Common myeloid progenitor, CD34-positive (primary cell): ENCODE measurements around the gene CCDC85C.

Experiments
- CTCF ChIA-PET: fragments of 350-600 bp; sonication (Branson Sonifier 250); formaldehyde crosslinking; loops from one replicate; lab custom pipeline; 2021; ENCODE audit warnings: antibody characterized with exemption; lab: Charles Lee
- POLR2A ChIA-PET: fragments of 350-600 bp; sonication (Branson Sonifier 250); formaldehyde crosslinking; loops from one replicate; lab custom pipeline; 2021; ENCODE audit warnings: antibody characterized with exemption; lab: Charles Lee
- DNase-seq, 3 donors: peaks; one replicate each; pipeline versions ENCODE4 v3.0.0 to v3.0.0-alpha.2; 2013
- H3K27ac ChIP-seq, 2 experiments: 1 replicate in 1 of 2; 2 replicates in 1 of 2; pipeline ENCODE4 v1.7.0; 2013; ENCODE audit warnings: inconsistent platforms in 2 of 2, low read length in 2 of 2, mild to moderate bottlenecking in 2 of 2, low read depth in 1 of 2, moderate library complexity in 1 of 2; ENCODE audit not compliant: severe bottlenecking in 2 of 2, insufficient read depth in 1 of 2, poor library complexity in 1 of 2
- H3K27me3 ChIP-seq, 5 experiments: replicated peaks in 2 of 5; 1 replicate in 3 of 5; 2 replicates in 2 of 5; pipeline versions ENCODE4 v1.6.1 to v1.7.0; 2013; ENCODE audit warnings: low read length in 4 of 5, mild to moderate bottlenecking in 2 of 5, moderate library complexity in 2 of 5, inconsistent platforms in 1 of 5; ENCODE audit not compliant: insufficient read depth in 5 of 5, control insufficient read depth in 4 of 5
- H3K36me3 ChIP-seq, 4 experiments: 1 replicate in 2 of 4; 2 replicates in 2 of 4; pipeline versions ENCODE4 v1.6.1 to v1.7.0; 2013; ENCODE audit warnings: low read length in 3 of 4, control low read depth in 1 of 4, mild to moderate bottlenecking in 1 of 4; ENCODE audit not compliant: control insufficient read depth in 4 of 4, insufficient read depth in 4 of 4
- H3K4me1 ChIP-seq, 4 experiments: 1 replicate in 3 of 4; 2 replicates in 1 of 4; pipeline versions ENCODE4 v1.6.1 to v1.7.1; 2013; ENCODE audit warnings: low read length in 3 of 4, mild to moderate bottlenecking in 3 of 4, control low read depth in 1 of 4, inconsistent platforms in 1 of 4, moderate library complexity in 1 of 4; ENCODE audit not compliant: control insufficient read depth in 4 of 4, insufficient read depth in 4 of 4; ENCODE audit errors: control extremely low read depth in 1 of 4
- H3K4me3 ChIP-seq, 7 experiments: 1 replicate in 4 of 7; 2 replicates in 3 of 7; pipeline versions ENCODE4 v1.5.1 to v1.7.0; 2013; ENCODE audit warnings: mild to moderate bottlenecking in 7 of 7, low read length in 6 of 7, moderate library complexity in 6 of 7, inconsistent platforms in 2 of 7, low read depth in 2 of 7, control low read depth in 1 of 7; ENCODE audit not compliant: insufficient read depth in 4 of 7, control insufficient read depth in 1 of 7; ENCODE audit errors: extremely low read depth in 1 of 7
- H3K9me3 ChIP-seq, 5 experiments: 1 replicate in 4 of 5; 2 replicates in 1 of 5; pipeline versions ENCODE4 v1.6.1 to v1.7.1; 2013; ENCODE audit warnings: low read length in 4 of 5, mild to moderate bottlenecking in 2 of 5, inconsistent platforms in 1 of 5, low read depth in 1 of 5, moderate library complexity in 1 of 5; ENCODE audit not compliant: control insufficient read depth in 4 of 5, insufficient read depth in 2 of 5; ENCODE audit errors: control extremely low read depth in 1 of 5
- WGBS: methylation state at CpG from one replicate; pipeline ENCODE4 v1.1.5; 2013; ENCODE audit not compliant: insufficient coverage; 5-methylcytosine and 5-hydroxymethylcytosine counted together

The CCDC85C gene

DNA sequence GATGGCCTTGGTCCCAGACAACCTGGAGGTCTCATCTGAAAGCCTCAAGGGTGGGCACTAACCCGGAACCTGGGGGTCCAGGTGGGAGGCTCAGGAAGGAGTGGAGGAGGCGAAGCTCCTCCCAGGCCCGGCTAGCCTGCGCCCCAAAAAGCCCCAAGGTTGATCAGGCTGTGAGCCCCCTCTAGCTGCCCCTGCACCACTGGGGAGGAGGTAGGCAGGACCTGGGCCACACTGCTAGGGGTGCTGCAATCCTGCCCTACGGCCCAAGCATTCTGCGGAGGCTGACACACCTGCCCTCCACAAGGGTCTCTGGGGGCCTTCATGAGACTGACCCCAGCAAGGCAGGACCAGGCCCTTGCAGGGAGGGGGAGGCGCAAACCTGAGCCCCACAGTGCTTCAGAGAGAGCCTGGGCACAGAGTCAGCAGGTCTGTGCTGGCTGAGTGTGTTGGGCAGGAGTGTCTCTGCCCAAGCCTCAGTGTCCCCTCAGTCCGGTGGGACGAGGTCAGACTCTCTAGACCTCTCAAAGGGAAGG, 51.9 kb downstream of the CCDC85C start:
- H3K27ac ChIP-seq = no peak overlapping the region
- no peaks in the 10 kb centered on the region for H3K9me3 ChIP-seq
- ChIA-PET CTCF (interaction anchor here (1.3 kb wide), 1 partner anchor 19 kb away, joined by 3 read pairs; no protein-coding TSS in a partner anchor), POLR2A (no interaction called here)
- H3K36me3 ChIP-seq = no peaks in the 10 kb centered on the region
- peaks cover 0 to 1% (median 0%) of the 10 kb centered on the region in 5 experiments for H3K27me3 ChIP-seq
- 90% methylated on average over 6 of the region's 9 CpGs for WGBS
- no peak overlapping the region for H3K4me3 ChIP-seq
- no peak for DNase-seq
- H3K4me1 ChIP-seq = no peaks in the 10 kb centered on the region

- Histone ChIP-seq H3K27ac (no peak overlapping the region), H3K36me3 (no peaks in the 10 kb centered on the region), H3K27me3 (peaks cover 0 to 1% (median 0%) of the 10 kb centered on the region in 5 experiments), H3K4me3 (no peak overlapping the region), H3K4me1 (no peaks in the 10 kb centered on the region), H3K9me3 (no peaks in the 10 kb centered on the region)
- ChIA-PET POLR2A (no interaction called here), CTCF (interaction anchor here (1.3 kb wide), 2 partner anchors 18 to 77 kb away, joined by 3 to 5 read pairs; no protein-coding TSS in a partner anchor)
- DNase-seq = no peak
- WGBS = 88% methylated on average over 11 of the region's 11 CpGs
Observed at GRCh38 chr14:99551034-99551922, 52.7 kb downstream of the CCDC85C start.

DNA sequence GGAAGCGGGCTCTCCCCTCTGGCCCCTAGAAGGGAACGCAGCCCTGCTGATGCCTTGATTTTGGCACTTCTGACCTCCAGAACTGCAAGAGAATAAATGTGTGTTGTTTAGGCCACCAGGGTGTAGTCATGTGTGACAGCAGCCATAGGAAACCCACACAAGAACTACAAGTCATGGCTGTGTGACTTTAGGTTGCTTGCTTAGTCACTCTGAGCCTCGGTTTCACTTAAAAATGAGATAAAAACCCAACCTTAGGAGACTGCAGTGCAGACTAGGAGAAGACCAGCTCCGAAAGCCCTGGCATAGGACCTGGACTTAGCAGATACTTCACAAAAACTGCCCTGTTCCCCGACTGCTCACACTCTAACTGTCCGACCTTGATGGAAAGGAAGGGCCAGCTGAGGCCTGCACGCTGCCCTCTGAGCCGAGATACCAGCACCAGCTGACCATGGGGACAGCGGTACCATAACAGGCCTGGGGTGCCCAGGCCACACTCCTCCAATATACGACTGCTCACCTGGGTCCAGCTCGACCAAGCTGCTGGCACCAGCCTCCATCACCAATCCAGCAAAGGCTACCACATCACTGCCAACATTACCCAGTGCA, 53.5 kb downstream of the CCDC85C start:
- Histone ChIP-seq H3K27me3 (peaks cover 0 to 2% (median 1%) of the 10 kb centered on the region in 5 experiments), H3K36me3 (no peaks in the 10 kb centered on the region), H3K9me3 (no peaks in the 10 kb centered on the region), H3K4me3 (no peak overlapping the region), H3K4me1 (no peaks in the 10 kb centered on the region), H3K27ac (no peak overlapping the region)
- CTCF ChIA-PET = interaction anchor here (1.3 to 1.4 kb wide), 2 partner anchors 13 to 78 kb away, joined by 3 to 5 read pairs; no protein-coding TSS in a partner anchor
- WGBS = 95% methylated on average over 10 of the region's 11 CpGs
- POLR2A ChIA-PET = no interaction called here
- no peak for DNase-seq

DNA sequence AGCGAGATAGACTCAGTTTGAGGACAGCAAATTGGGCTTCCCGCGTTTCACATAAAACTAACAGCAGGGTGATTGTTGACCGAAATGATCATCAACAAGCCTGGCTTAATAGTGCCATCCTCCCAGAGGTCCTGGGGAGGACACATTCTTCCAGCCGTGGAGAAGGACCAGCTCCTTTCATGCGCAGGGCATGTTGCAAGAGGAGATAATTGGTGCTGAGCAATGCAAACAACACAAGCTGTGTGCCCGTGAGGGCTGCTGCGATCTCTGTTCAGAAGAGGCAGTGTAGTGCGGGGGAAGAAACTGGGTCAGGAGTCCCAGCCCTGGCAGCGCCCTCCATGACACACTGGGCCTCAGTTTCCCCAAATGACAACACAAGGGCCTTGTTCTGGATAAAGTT, 54.3 kb downstream of the CCDC85C start:
- ChIA-PET POLR2A (no interaction called here), CTCF (interaction anchor here (1.4 kb wide), 1 partner anchor 12 kb away, joined by 3 read pairs; no protein-coding TSS in a partner anchor)
- Histone ChIP-seq H3K4me3 (no peak overlapping the region), H3K4me1 (no peaks in the 10 kb centered on the region), H3K36me3 (no peaks in the 10 kb centered on the region), H3K27ac (no peak overlapping the region), H3K9me3 (no peaks in the 10 kb centered on the region), H3K27me3 (peaks cover 0 to 6% (median 1%) of the 10 kb centered on the region in 5 experiments)
- DNase-seq = no peak
- 93% methylated on average over 7 of the region's 10 CpGs for WGBS

DNA sequence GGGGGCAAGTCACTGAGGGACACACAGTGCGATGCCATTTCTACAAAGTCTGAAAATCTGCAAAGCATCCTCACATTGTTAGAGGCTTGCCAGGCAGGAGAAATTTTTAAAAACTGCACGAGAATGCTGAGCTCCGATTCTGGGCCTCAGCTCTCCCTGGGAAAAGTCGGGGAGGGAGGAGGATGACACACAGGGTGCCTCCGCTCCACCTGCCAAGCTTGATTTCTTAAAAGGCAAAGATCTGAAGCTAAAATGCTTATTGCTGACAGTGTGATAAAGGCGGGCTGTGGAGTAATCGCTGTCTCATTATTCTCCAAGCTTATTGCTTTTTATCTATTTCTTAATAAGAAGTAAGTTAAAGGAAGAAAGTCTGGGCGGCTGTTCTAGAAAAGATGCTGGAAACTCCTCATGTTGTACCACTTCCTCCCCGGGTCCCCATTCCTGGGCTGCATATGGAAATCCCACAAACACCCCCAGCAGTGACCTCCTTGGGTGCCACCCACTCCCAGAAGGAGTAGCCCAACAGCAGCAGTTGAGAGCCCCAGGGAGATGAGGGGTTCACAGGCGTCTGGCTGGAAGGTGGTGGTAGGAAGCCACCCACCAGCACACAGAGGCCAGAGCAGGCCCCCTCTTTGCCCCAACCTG, 55.0 kb downstream of the CCDC85C start:
- DNase-seq = no peak
- Histone ChIP-seq H3K27me3 (peaks cover 0 to 6% (median 1%) of the 10 kb centered on the region in 5 experiments), H3K4me1 (no peaks in the 10 kb centered on the region), H3K36me3 (no peaks in the 10 kb centered on the region), H3K27ac (no peak overlapping the region), H3K4me3 (no peak overlapping the region), H3K9me3 (no peaks in the 10 kb centered on the region)
- ChIA-PET CTCF (interaction anchor here (1.4 kb wide), 1 partner anchor 12 kb away, joined by 3 read pairs; no protein-coding TSS in a partner anchor), POLR2A (no interaction called here)
- 93% methylated on average over 6 of the region's 10 CpGs for WGBS

- Histone ChIP-seq H3K27me3 (peaks cover 0 to 10% (median 0%) of the 10 kb centered on the region in 5 experiments), H3K9me3 (no peaks in the 10 kb centered on the region), H3K4me3 (no peak overlapping the region), H3K27ac (no peak overlapping the region), H3K36me3 (no peaks in the 10 kb centered on the region), H3K4me1 (no peaks in the 10 kb centered on the region)
- ChIA-PET POLR2A (no interaction called here), CTCF (no interaction called here)
- WGBS = 94% methylated on average over 17 of the region's 18 CpGs
- no peak for DNase-seq
Observed at GRCh38 chr14:99548255-99548654, 55.8 kb downstream of the CCDC85C start.
